Transverse colon (tissue), 4 donors: ENCODE data around the gene MCIDAS.

Source experiments
- EP300 ChIP-seq: sonication (generic); formaldehyde crosslinking; IDR thresholded peaks from one replicate; pipeline ENCODE4 v1.6.1; 2017; ENCODE audit warnings: antibody characterized with exemption, low read depth
- POLR2A ChIP-seq: fragments of 450-650 bp; IDR thresholded peaks from one replicate; pipeline ENCODE4 v1.6.1; 2016; ENCODE audit warnings: antibody characterized with exemption, mild to moderate bottlenecking, moderate library complexity
- POLR2AphosphoS5 ChIP-seq, 3 donors: sonication (generic); formaldehyde crosslinking; IDR thresholded peaks; one replicate each; pipeline ENCODE4 v1.6.1; 2016; ENCODE audit warnings: antibody characterized with exemption in 3 of 3
- TF ChIP-seq, protein P1 (sequence below), 5 experiments: fragments of 200-600 bp in 3 of 5; fragments of 450-650 bp in 2 of 5; sonication (generic) in 3 of 5; IDR thresholded peaks; 1 replicate in 2 of 5; 2 replicates in 3 of 5; pipeline ENCODE4 v1.5.1; 2016 to 2017; ENCODE audit warnings: antibody characterized with exemption in 5 of 5, inconsistent platforms in 3 of 5, mild to moderate bottlenecking in 2 of 5, moderate library complexity in 1 of 5

DNA sequence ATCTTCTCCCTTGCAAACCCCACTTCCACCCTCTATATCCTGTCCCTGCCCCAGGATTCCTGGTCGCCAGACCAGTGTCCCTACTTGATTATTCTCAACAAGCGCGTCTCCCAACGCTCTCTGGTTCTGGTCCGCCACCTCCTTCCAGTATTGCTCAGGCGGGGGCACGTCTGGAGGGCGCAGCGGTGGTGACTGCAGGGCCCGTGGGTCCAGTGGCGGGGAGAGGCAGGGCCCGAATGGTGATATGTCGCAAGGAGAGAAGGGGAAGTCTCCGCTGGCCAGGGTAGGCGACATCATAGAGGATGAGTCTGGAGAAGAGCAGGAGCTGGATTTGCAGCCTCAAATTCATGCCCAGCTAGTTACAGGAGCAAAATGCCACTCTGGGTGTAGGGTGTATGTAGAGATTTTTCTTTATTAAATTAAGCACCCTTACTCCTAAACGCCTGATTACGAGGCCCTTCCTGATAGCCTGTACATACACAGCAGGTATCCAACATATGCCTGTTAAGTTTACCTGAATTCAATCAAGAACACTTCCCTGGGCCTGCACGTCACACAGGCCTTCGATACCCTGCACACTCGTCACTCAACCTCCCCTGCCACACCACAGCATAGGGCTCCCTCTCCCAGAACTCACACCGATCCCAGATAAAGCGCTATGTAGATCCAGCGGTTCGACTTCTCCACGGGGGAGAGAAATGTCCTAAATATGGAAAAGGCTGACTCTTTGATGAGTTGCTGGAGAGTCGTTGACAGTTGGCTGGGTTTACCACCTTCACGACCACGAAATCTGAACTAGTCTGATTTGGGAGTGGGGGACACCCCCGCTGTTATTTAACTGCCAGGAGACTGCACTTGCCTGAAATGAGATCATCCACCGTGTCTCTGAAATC, 4.8 kb downstream of the MCIDAS start:
- TF ChIP-seq, protein P1, sequence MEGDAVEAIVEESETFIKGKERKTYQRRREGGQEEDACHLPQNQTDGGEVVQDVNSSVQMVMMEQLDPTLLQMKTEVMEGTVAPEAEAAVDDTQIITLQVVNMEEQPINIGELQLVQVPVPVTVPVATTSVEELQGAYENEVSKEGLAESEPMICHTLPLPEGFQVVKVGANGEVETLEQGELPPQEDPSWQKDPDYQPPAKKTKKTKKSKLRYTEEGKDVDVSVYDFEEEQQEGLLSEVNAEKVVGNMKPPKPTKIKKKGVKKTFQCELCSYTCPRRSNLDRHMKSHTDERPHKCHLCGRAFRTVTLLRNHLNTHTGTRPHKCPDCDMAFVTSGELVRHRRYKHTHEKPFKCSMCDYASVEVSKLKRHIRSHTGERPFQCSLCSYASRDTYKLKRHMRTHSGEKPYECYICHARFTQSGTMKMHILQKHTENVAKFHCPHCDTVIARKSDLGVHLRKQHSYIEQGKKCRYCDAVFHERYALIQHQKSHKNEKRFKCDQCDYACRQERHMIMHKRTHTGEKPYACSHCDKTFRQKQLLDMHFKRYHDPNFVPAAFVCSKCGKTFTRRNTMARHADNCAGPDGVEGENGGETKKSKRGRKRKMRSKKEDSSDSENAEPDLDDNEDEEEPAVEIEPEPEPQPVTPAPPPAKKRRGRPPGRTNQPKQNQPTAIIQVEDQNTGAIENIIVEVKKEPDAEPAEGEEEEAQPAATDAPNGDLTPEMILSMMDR (IDR thresholded peaks at IDR 0.05) = no peak
- TF ChIP-seq POLR2AphosphoS5 (IDR thresholded peaks at IDR 0.05) (no peak), EP300 (no peak), POLR2A (no peak)
